K562 (cell line): Measurements from ENCODE around the gene INO80E.

Experiments used
- ELF4 ChIP-seq: fragments of 450-650 bp; formaldehyde crosslinking; IDR thresholded peaks from 2 replicates; pipeline ENCODE4 v1.4.0; 2022; ENCODE audit warnings: missing genetic modification characterization
- MAX ChIP-seq: sonication (generic); formaldehyde crosslinking; IDR thresholded peaks from 2 replicates; pipeline ENCODE4 v1.9.0; 2022; ENCODE audit warnings: mild to moderate bottlenecking, missing genetic modification reagents
- REST ChIP-seq, 2 experiments: fragments of 450-650 bp; formaldehyde crosslinking in 1 of 2; IDR thresholded peaks; 2 replicates each; pipeline versions ENCODE4 v1.4.0 to v1.6.1; 2014 to 2020; ENCODE audit warnings: mild to moderate bottlenecking in 2 of 2, borderline replicate concordance in 1 of 2, low read depth in 1 of 2
- TARDBP ChIP-seq: fragments of 450-650 bp; IDR thresholded peaks from 2 replicates; pipeline ENCODE4 v1.6.1; 2016
- ZNF668 ChIP-seq: fragments of 250-450 bp; sonication (Bioruptor Pico); IDR thresholded peaks from 2 replicates; pipeline ENCODE4 v1.8.0; 2022; ENCODE audit warnings: mild to moderate bottlenecking, inconsistent platforms

GRCh38 chr16:29963021-29963743 is 32.9 kb upstream of the INO80E start:
- no peak for TF ChIP-seq REST (IDR thresholded peaks at IDR 0.05; ENCODE audit: borderline replicate concordance)
- TF ChIP-seq REST (CRISPR knock-in tag; IDR thresholded peaks at IDR 0.05; ENCODE audit: low read depth): no peak
- no peak for TF ChIP-seq ZNF668
- no peak for TF ChIP-seq MAX (CRISPR knock-in tag)
- TF ChIP-seq ELF4 (CRISPR knock-in tag): no peak
- TF ChIP-seq TARDBP: no peak
